ENCODE measurements around the gene TNRC6B. TPM values are rescaled to one million over a fixed set of nuclear protein-coding genes. Genes with fewer than 3 reads are reported as not detected.

TNRC6B gene
- total RNA-seq, 1 donor from 2014 or later, result 60.0 TPM

GRCh38 chr22:40211476-40212054 is 33.8 kb downstream of the TNRC6B start:
- Histone ChIP-seq H3K4me2 (no peak overlapping the region), H3K27ac (no peak overlapping the region), H3K4me3 (no peak overlapping the region), H3K9me3 (ENCODE audit: low read depth) (no peaks in the 10 kb centered on the region), H2AFZ (replicated peaks) (no peak overlapping the region), H3K4me1 (peaks cover 10% of the 10 kb centered on the region), H4K20me1 (ENCODE audit: low read depth) (peaks cover 96% of the 10 kb centered on the region), H3F3A (ENCODE audit: low read depth) (peaks cover 3% of the 10 kb centered on the region), H3K9ac (no peak overlapping the region), H3K27me3 (no peaks in the 10 kb centered on the region), H3K79me2 (ENCODE audit: low read depth) (peaks cover 100% of the 10 kb centered on the region), H3K36me3 (no peaks in the 10 kb centered on the region)
- H3K27me3 Mint-ChIP-seq (ENCODE audit: insufficient read depth, low read depth), result peaks cover 2% of the 10 kb centered on the region
- peaks cover 22% of the 10 kb centered on the region for H3K4me1 Mint-ChIP-seq
- no peak for TF ChIP-seq EZH2 (IDR thresholded peaks at IDR 0.05)
- TF ChIP-seq CTCF (IDR thresholded peaks at IDR 0.05), result no peak
- no peak for TF ChIP-seq EZH2phosphoT487 (IDR thresholded peaks at IDR 0.05)
- no peaks in the 10 kb centered on the region for H3K9me3 Mint-ChIP-seq
- peaks cover 27% of the 10 kb centered on the region for H3K36me3 Mint-ChIP-seq
- no peak overlapping the region for H3K4me3 Mint-ChIP-seq
- no peak overlapping the region for H3K27ac Mint-ChIP-seq
- DNase-seq (ENCODE audit: low spot score), result no peak

DNA sequence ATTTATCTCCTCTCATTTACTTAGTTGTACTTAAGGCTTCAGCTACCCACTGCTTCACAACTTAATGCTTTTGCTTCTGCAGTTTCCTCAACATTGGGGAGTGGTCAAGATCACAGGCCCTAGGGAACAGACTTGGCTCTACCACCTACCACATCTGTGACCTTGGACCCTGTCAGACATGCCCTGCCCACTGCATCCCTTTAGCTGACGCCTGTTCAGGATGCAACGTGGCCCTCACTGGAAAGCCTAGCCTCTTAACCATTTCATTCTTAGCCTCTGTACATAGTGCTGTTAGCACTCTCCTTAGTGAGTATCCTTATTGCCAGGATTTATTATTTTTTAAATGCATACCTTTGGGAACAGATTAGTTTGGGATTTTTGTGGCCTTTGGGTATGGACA is 34.4 kb downstream of the TNRC6B start:
- Histone ChIP-seq H3K4me1 (peaks cover 10% of the 10 kb centered on the region), H3K9ac (no peak overlapping the region)
- H3K4me1 Mint-ChIP-seq, result peaks cover 24% of the 10 kb centered on the region

GRCh38 chr22:40213478-40213877 is 35.8 kb downstream of the TNRC6B start:
- H3K4me1 ChIP-seq, result peaks cover 13% of the 10 kb centered on the region
- H3K4me2 ChIP-seq, result no peak overlapping the region
- H3K27ac Mint-ChIP-seq, result no peak overlapping the region
- peaks cover 2% of the 10 kb centered on the region for H3F3A ChIP-seq (ENCODE audit: low read depth)
- no peak for DNase-seq (ENCODE audit: low spot score)
- no peak overlapping the region for H3K9ac ChIP-seq
- H3K4me3 ChIP-seq, result no peak overlapping the region
- no peak overlapping the region for H2AFZ ChIP-seq (replicated peaks)
- TF ChIP-seq EZH2 (IDR thresholded peaks at IDR 0.05) (no peak), CTCF (IDR thresholded peaks at IDR 0.05) (no peak), EZH2phosphoT487 (IDR thresholded peaks at IDR 0.05) (no peak)
- H3K27me3 Mint-ChIP-seq (ENCODE audit: insufficient read depth, low read depth), result peaks cover 2% of the 10 kb centered on the region
- H3K4me3 Mint-ChIP-seq, result no peak overlapping the region
- H3K9me3 Mint-ChIP-seq, result no peaks in the 10 kb centered on the region
- no peaks in the 10 kb centered on the region for H3K27me3 ChIP-seq
- peaks cover 20% of the 10 kb centered on the region for H3K36me3 Mint-ChIP-seq
- peaks cover 23% of the 10 kb centered on the region for H3K4me1 Mint-ChIP-seq
- H3K36me3 ChIP-seq, result no peaks in the 10 kb centered on the region
- H3K9me3 ChIP-seq (ENCODE audit: low read depth), result no peaks in the 10 kb centered on the region
- peaks cover 100% of the 10 kb centered on the region for H4K20me1 ChIP-seq (ENCODE audit: low read depth)
- H3K27ac ChIP-seq, result no peak overlapping the region
- H3K79me2 ChIP-seq (ENCODE audit: low read depth), result peaks cover 100% of the 10 kb centered on the region

More for the DNA sequence above, 34.4 kb downstream of the TNRC6B start:
- Mint-ChIP-seq H3K27ac (no peak overlapping the region), H3K36me3 (peaks cover 22% of the 10 kb centered on the region), H3K9me3 (no peaks in the 10 kb centered on the region), H3K4me3 (no peak overlapping the region), H3K27me3 (ENCODE audit: insufficient read depth, low read depth) (peaks cover 2% of the 10 kb centered on the region)
- Histone ChIP-seq H3F3A (ENCODE audit: low read depth) (peaks cover 3% of the 10 kb centered on the region), H3K4me3 (no peak overlapping the region), H3K79me2 (ENCODE audit: low read depth) (peaks cover 100% of the 10 kb centered on the region), H3K4me2 (no peak overlapping the region), H2AFZ (replicated peaks) (no peak overlapping the region), H4K20me1 (ENCODE audit: low read depth) (peaks cover 96% of the 10 kb centered on the region), H3K27ac (no peak overlapping the region), H3K27me3 (no peaks in the 10 kb centered on the region), H3K36me3 (no peaks in the 10 kb centered on the region), H3K9me3 (ENCODE audit: low read depth) (no peaks in the 10 kb centered on the region)
- TF ChIP-seq CTCF (IDR thresholded peaks at IDR 0.05) (no peak), EZH2phosphoT487 (IDR thresholded peaks at IDR 0.05) (no peak), EZH2 (IDR thresholded peaks at IDR 0.05) (no peak)
- no peak for DNase-seq (ENCODE audit: low spot score)

Data from neural progenitor cell (in vitro differentiated cells).